SK-N-SH treated with all-trans-retinoic acid at 6 μM for 48 hours (cell line): Measurements from ENCODE around the gene DNAH1.

Experiments used
- ATAC-seq: fragments of 200-7000 bp; cut with Tn5 transposase; 3 replicates; pipeline ENCODE4 v1.9.1; 2020; ENCODE audit warnings: mild to moderate bottlenecking, moderate library complexity
- ARNTL ChIP-seq: fragments of 450-650 bp; formaldehyde crosslinking; IDR thresholded peaks from 2 replicates; pipeline ENCODE4 v1.5.0; 2020; ENCODE audit warnings: low read depth, mild to moderate bottlenecking, moderate library complexity, borderline replicate concordance
- BACH2 ChIP-seq: fragments of 250-450 bp; sonication (Bioruptor Pico); IDR thresholded peaks from 2 replicates; pipeline ENCODE4 v1.9.0; 2021; ENCODE audit warnings: mild to moderate bottlenecking, borderline replicate concordance
- CSDC2 ChIP-seq: fragments of 250-450 bp; sonication (Bioruptor Pico); IDR thresholded peaks from 2 replicates; pipeline ENCODE4 v1.5.0; 2020; ENCODE audit warnings: mild to moderate bottlenecking, moderate library complexity
- ESRRG ChIP-seq: fragments of 250-450 bp; sonication (Bioruptor Pico); IDR thresholded peaks from 2 replicates; pipeline ENCODE4 v1.6.1; 2021; ENCODE audit warnings: mild to moderate bottlenecking
- ISL1 ChIP-seq: fragments of 250-450 bp; sonication (Bioruptor Pico); IDR thresholded peaks from 2 replicates; pipeline ENCODE4 v2.1.2; 2022; ENCODE audit warnings: mild to moderate bottlenecking, moderate library complexity
- PPARA ChIP-seq: fragments of 250-450 bp; sonication (Bioruptor Pico); IDR thresholded peaks from 2 replicates; pipeline ENCODE4 v1.5.0; 2020; ENCODE audit warnings: mild to moderate bottlenecking, borderline replicate concordance
- RARB ChIP-seq: fragments of 250-450 bp; sonication (Bioruptor Pico); IDR thresholded peaks from 2 replicates; pipeline ENCODE4 v1.8.0; 2021; ENCODE audit warnings: mild to moderate bottlenecking, moderate library complexity
- SNAI2 ChIP-seq: fragments of 250-450 bp; sonication (Bioruptor Pico); IDR thresholded peaks from 2 replicates; pipeline ENCODE4 v1.5.0; 2020; ENCODE audit warnings: mild to moderate bottlenecking, moderate library complexity
- TCF4 ChIP-seq: fragments of 250-450 bp; sonication (Bioruptor Pico); IDR thresholded peaks from 2 replicates; pipeline ENCODE4 v1.8.0; 2021; ENCODE audit warnings: mild to moderate bottlenecking, moderate library complexity, borderline replicate concordance
- TOX ChIP-seq: fragments of 250-450 bp; sonication (Bioruptor Pico); IDR thresholded peaks from 2 replicates; pipeline ENCODE4 v1.8.0; 2021; ENCODE audit warnings: mild to moderate bottlenecking, moderate library complexity, borderline replicate concordance
- ZC3H10 ChIP-seq: fragments of 250-450 bp; sonication (Bioruptor Pico); IDR thresholded peaks from 2 replicates; pipeline ENCODE4 v1.5.1; 2021; ENCODE audit warnings: mild to moderate bottlenecking, moderate library complexity
- ZFP3 ChIP-seq: fragments of 250-450 bp; sonication (Bioruptor Pico); IDR thresholded peaks from 2 replicates; pipeline ENCODE4 v1.5.0; 2020; ENCODE audit warnings: mild to moderate bottlenecking, moderate library complexity
- ZFP30 ChIP-seq: fragments of 450-650 bp; formaldehyde crosslinking; IDR thresholded peaks from 2 replicates; pipeline ENCODE4 v1.5.0; 2022; ENCODE audit warnings: mild to moderate bottlenecking, moderate library complexity
- ZNF565 ChIP-seq: fragments of 450-650 bp; formaldehyde crosslinking; conservative IDR thresholded peaks from 2 replicates; pipeline ENCODE4 v1.5.0; 2020; ENCODE audit warnings: low read depth, mild to moderate bottlenecking, moderate library complexity
- ZNF70 ChIP-seq: fragments of 450-650 bp; formaldehyde crosslinking; IDR thresholded peaks from 2 replicates; pipeline ENCODE4 v1.5.0; 2020; ENCODE audit warnings: mild to moderate bottlenecking, moderate library complexity
- ZNF8 ChIP-seq: fragments of 450-650 bp; formaldehyde crosslinking; IDR thresholded peaks from 2 replicates; pipeline ENCODE4 v1.5.0; 2020; ENCODE audit warnings: mild to moderate bottlenecking, moderate library complexity
- TF ChIP-seq, protein P1 (sequence below): fragments of 250-450 bp; sonication (Bioruptor Pico); IDR thresholded peaks from 2 replicates; pipeline ENCODE4 v1.5.1; 2021; ENCODE audit warnings: mild to moderate bottlenecking, moderate library complexity
- TF ChIP-seq, protein P2 (sequence below): fragments of 250-450 bp; sonication (Bioruptor Pico); IDR thresholded peaks from 2 replicates; pipeline ENCODE4 v1.5.0; 2020; ENCODE audit warnings: mild to moderate bottlenecking, moderate library complexity
- TF ChIP-seq, protein P3 (sequence below): fragments of 250-450 bp; sonication (Bioruptor Pico); IDR thresholded peaks from 2 replicates; pipeline ENCODE4 v1.8.0; 2020; ENCODE audit warnings: mild to moderate bottlenecking, moderate library complexity, borderline replicate concordance
- TF ChIP-seq, protein P4 (sequence below): fragments of 250-450 bp; sonication (Bioruptor Pico); IDR thresholded peaks from 2 replicates; pipeline ENCODE4 v1.8.0; 2021; ENCODE audit warnings: low read depth, mild to moderate bottlenecking, moderate library complexity, borderline replicate concordance

Gene DNAH1

DNA sequence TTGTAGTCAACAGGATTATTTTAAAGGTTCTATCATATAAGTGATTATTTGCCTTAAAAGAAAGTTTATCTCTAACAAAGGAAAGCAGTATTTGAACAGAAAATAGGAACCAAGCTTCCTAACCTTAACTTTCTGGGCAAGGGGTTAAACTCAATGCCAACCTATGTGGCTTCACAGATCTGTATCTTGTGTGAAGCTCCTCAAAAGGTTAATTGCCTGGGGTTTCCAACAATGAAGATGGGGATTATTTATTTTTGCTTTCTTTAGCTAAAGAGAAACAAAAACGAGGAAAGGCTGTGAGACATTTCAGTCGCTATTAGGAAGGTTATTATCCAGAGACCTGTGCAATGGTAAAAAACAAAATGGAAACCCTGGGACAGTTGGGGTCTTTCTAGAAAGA is 36.5 kb upstream of the DNAH1 start:
- ATAC-seq, result no peak
- TF ChIP-seq CSDC2 (no peak), ISL1 (CRISPR knock-in tag) (no peak), BACH2 (CRISPR knock-in tag) (no peak), ARNTL (CRISPR knock-in tag) (no peak), RARB (no peak), ZNF565 (CRISPR knock-in tag) (no peak), TOX (CRISPR knock-in tag) (no peak), ZC3H10 (CRISPR knock-in tag) (no peak), SNAI2 (CRISPR knock-in tag) (no peak), PPARA (CRISPR knock-in tag) (no peak), ZNF8 (CRISPR knock-in tag) (no peak), ZNF70 (no peak), TCF4 (CRISPR knock-in tag) (no peak), ZFP30 (CRISPR knock-in tag) (no peak), ESRRG (CRISPR knock-in tag) (no peak), ZFP3 (CRISPR knock-in tag) (no peak)
- TF ChIP-seq, protein P1, sequence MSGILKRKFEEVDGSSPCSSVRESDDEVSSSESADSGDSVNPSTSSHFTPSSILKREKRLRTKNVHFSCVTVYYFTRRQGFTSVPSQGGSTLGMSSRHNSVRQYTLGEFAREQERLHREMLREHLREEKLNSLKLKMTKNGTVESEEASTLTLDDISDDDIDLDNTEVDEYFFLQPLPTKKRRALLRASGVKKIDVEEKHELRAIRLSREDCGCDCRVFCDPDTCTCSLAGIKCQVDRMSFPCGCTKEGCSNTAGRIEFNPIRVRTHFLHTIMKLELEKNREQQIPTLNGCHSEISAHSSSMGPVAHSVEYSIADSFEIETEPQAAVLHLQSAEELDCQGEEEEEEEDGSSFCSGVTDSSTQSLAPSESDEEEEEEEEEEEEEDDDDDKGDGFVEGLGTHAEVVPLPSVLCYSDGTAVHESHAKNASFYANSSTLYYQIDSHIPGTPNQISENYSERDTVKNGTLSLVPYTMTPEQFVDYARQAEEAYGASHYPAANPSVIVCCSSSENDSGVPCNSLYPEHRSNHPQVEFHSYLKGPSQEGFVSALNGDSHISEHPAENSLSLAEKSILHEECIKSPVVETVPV (CRISPR knock-in tag), result no peak; the same call in 1 of the 2 replicates
- TF ChIP-seq, protein P2, sequence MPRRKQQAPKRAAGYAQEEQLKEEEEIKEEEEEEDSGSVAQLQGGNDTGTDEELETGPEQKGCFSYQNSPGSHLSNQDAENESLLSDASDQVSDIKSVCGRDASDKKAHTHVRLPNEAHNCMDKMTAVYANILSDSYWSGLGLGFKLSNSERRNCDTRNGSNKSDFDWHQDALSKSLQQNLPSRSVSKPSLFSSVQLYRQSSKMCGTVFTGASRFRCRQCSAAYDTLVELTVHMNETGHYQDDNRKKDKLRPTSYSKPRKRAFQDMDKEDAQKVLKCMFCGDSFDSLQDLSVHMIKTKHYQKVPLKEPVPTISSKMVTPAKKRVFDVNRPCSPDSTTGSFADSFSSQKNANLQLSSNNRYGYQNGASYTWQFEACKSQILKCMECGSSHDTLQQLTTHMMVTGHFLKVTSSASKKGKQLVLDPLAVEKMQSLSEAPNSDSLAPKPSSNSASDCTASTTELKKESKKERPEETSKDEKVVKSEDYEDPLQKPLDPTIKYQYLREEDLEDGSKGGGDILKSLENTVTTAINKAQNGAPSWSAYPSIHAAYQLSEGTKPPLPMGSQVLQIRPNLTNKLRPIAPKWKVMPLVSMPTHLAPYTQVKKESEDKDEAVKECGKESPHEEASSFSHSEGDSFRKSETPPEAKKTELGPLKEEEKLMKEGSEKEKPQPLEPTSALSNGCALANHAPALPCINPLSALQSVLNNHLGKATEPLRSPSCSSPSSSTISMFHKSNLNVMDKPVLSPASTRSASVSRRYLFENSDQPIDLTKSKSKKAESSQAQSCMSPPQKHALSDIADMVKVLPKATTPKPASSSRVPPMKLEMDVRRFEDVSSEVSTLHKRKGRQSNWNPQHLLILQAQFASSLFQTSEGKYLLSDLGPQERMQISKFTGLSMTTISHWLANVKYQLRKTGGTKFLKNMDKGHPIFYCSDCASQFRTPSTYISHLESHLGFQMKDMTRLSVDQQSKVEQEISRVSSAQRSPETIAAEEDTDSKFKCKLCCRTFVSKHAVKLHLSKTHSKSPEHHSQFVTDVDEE (CRISPR knock-in tag), result no peak
- TF ChIP-seq, protein P3, sequence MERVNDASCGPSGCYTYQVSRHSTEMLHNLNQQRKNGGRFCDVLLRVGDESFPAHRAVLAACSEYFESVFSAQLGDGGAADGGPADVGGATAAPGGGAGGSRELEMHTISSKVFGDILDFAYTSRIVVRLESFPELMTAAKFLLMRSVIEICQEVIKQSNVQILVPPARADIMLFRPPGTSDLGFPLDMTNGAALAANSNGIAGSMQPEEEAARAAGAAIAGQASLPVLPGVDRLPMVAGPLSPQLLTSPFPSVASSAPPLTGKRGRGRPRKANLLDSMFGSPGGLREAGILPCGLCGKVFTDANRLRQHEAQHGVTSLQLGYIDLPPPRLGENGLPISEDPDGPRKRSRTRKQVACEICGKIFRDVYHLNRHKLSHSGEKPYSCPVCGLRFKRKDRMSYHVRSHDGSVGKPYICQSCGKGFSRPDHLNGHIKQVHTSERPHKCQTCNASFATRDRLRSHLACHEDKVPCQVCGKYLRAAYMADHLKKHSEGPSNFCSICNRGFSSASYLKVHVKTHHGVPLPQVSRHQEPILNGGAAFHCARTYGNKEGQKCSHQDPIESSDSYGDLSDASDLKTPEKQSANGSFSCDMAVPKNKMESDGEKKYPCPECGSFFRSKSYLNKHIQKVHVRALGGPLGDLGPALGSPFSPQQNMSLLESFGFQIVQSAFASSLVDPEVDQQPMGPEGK, result no peak
- TF ChIP-seq, protein P4, sequence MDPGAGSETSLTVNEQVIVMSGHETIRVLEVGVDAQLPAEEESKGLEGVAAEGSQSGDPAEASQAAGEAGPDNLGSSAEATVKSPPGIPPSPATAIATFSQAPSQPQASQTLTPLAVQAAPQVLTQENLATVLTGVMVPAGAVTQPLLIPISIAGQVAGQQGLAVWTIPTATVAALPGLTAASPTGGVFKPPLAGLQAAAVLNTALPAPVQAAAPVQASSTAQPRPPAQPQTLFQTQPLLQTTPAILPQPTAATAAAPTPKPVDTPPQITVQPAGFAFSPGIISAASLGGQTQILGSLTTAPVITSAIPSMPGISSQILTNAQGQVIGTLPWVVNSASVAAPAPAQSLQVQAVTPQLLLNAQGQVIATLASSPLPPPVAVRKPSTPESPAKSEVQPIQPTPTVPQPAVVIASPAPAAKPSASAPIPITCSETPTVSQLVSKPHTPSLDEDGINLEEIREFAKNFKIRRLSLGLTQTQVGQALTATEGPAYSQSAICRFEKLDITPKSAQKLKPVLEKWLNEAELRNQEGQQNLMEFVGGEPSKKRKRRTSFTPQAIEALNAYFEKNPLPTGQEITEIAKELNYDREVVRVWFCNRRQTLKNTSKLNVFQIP (CRISPR knock-in tag), result no peak

DNA sequence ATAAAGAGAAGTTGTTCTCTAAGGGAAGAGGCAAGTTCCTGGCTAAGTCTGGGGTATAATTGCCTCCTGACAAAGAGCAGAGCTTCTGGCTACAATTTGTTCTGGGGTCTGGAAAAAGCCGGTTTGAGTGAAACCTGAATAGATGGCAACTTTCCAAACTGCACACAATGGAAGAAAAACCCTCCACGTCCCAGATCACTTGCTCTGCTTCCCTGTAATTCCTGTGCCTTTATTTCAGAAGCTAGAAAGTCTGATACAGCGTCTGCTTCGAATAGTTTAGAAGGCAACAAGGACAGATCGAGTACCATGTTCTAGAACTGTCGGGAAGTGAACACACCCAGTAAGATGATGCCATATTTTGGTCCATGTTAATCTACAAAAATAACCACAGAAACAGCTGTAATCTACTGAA is 36.1 kb upstream of the DNAH1 start:
- ATAC-seq, result peak; percentile 16

More for the DNA sequence above, 36.1 kb upstream of the DNAH1 start:
- TF ChIP-seq TCF4 (CRISPR knock-in tag) (peak; percentile 79), SNAI2 (CRISPR knock-in tag) (peak; percentile 50; the same call in 1 of the 2 replicates), ZNF70 (no peak), BACH2 (CRISPR knock-in tag) (no peak), ISL1 (CRISPR knock-in tag) (peak; percentile 47; the same call in 1 of the 2 replicates)
- TF ChIP-seq, protein P3, result 0 out of 2 replicates have a peak, but pooled peaks have one; percentile 62
- TF ChIP-seq, protein P2 (CRISPR knock-in tag), result peak; percentile 46; the same call in 1 of the 2 replicates
